HEK293 (cell line): ENCODE data around the gene PTPN3.

Source experiments
- CTCF ChIA-PET: fragments of 350-600 bp; formaldehyde crosslinking; extraction: SDS; loops from one replicate; lab custom pipeline; 2021; ENCODE audit warnings: antibody characterized with exemption; lab: Yijun Ruan, JAX
- POLR2A ChIA-PET: fragments of 300-600 bp; formaldehyde crosslinking; extraction: SDS; loops from one replicate; lab custom pipeline; 2020; ENCODE audit warnings: antibody characterized with exemption, inconsistent platforms; lab: Yijun Ruan, JAX
- H3K27ac ChIP-seq: fragments of 200-500 bp; sonication (Bioruptor generic); 2 replicates; pipeline ENCODE4 v1.5.1; 2014; ENCODE audit warnings: low read depth, low read length, control low read depth, inconsistent platforms; ENCODE audit errors: extremely low read depth
- H3K36me3 ChIP-seq, 2 experiments: fragments of 200-500 bp in 1 of 2; sonication (Bioruptor generic) in 1 of 2; 1 replicate in 1 of 2; 2 replicates in 1 of 2; pipeline ENCODE4 v1.5.1; 2014 to 2017; ENCODE audit warnings: inconsistent platforms in 2 of 2, low read length in 2 of 2; ENCODE audit not compliant: control insufficient read depth in 2 of 2, insufficient read depth in 1 of 2
- H3K4me1 ChIP-seq: fragments of 200-500 bp; sonication (Bioruptor generic); 2 replicates; pipeline ENCODE4 v1.5.1; 2014; ENCODE audit warnings: mild to moderate bottlenecking, low read length, inconsistent platforms; ENCODE audit not compliant: control insufficient read depth, insufficient read depth
- H3K4me3 ChIP-seq: 2 replicates; pipeline ENCODE4 v1.5.1; 2011; ENCODE audit warnings: low read depth, mild to moderate bottlenecking, control low read depth, low read length, moderate library complexity
- H3K9me3 ChIP-seq: fragments of 200-500 bp; sonication (Bioruptor generic); 2 replicates; pipeline ENCODE4 v1.5.1; 2014; ENCODE audit warnings: low read depth, low read length, inconsistent platforms; ENCODE audit not compliant: control insufficient read depth, insufficient read depth
- BCL6B ChIP-seq: fragments of 450-650 bp; formaldehyde crosslinking; IDR thresholded peaks from 2 replicates; pipeline ENCODE4 v1.5.1; 2017; ENCODE audit warnings: missing biosample characterization, missing genetic modification characterization
- GLIS1 ChIP-seq: fragments of 450-650 bp; formaldehyde crosslinking; IDR thresholded peaks from 2 replicates; pipeline ENCODE4 v1.5.1; 2016; ENCODE audit warnings: missing biosample characterization, missing genetic modification characterization
- WT1 ChIP-seq: fragments of 450-650 bp; formaldehyde crosslinking; IDR thresholded peaks from 2 replicates; pipeline ENCODE4 v1.5.1; 2016; ENCODE audit warnings: missing biosample characterization, missing genetic modification characterization
- YY1 ChIP-seq: fragments of 450-650 bp; formaldehyde crosslinking; IDR thresholded peaks from 2 replicates; pipeline ENCODE4 v1.5.1; 2018; ENCODE audit warnings: missing biosample characterization, missing genetic modification characterization
- ZBTB48 ChIP-seq: fragments of 450-650 bp; formaldehyde crosslinking; IDR thresholded peaks from 2 replicates; pipeline ENCODE4 v1.5.1; 2016; ENCODE audit warnings: missing biosample characterization, missing genetic modification characterization
- ZFP3 ChIP-seq: fragments of 450-650 bp; formaldehyde crosslinking; IDR thresholded peaks from 2 replicates; pipeline ENCODE4 v1.5.1; 2016; ENCODE audit warnings: low read depth, missing biosample characterization, missing genetic modification characterization
- ZFP37 ChIP-seq: fragments of 450-650 bp; formaldehyde crosslinking; IDR thresholded peaks from 2 replicates; pipeline ENCODE4 v1.5.1; 2016; ENCODE audit warnings: missing biosample characterization, missing genetic modification characterization
- ZNF175 ChIP-seq: fragments of 450-650 bp; formaldehyde crosslinking; IDR thresholded peaks from 2 replicates; pipeline ENCODE4 v1.5.1; 2016; ENCODE audit warnings: missing biosample characterization, missing genetic modification characterization
- ZNF26 ChIP-seq: fragments of 450-650 bp; formaldehyde crosslinking; IDR thresholded peaks from 2 replicates; pipeline ENCODE4 v1.5.1; 2016; ENCODE audit warnings: missing biosample characterization, missing genetic modification characterization
- ZNF302 ChIP-seq: fragments of 450-650 bp; formaldehyde crosslinking; IDR thresholded peaks from 2 replicates; pipeline ENCODE4 v1.5.1; 2016; ENCODE audit warnings: missing biosample characterization, missing genetic modification characterization, low read depth
- ZNF560 ChIP-seq: fragments of 450-650 bp; formaldehyde crosslinking; IDR thresholded peaks from 2 replicates; pipeline ENCODE4 v1.5.1; 2017; ENCODE audit warnings: missing biosample characterization, missing genetic modification characterization, borderline replicate concordance
- ZNF658 ChIP-seq: fragments of 450-650 bp; formaldehyde crosslinking; IDR thresholded peaks from 2 replicates; pipeline ENCODE4; 2016; ENCODE audit warnings: missing biosample characterization, missing genetic modification characterization
- ZNF701 ChIP-seq: fragments of 450-650 bp; formaldehyde crosslinking; IDR thresholded peaks from 2 replicates; pipeline ENCODE4 v1.5.1; 2016; ENCODE audit warnings: missing biosample characterization, missing genetic modification characterization
- ZNF792 ChIP-seq: fragments of 450-650 bp; formaldehyde crosslinking; IDR thresholded peaks from 2 replicates; pipeline ENCODE4 v1.5.1; 2016; ENCODE audit warnings: missing biosample characterization, missing genetic modification characterization
- TF ChIP-seq, protein P1 (sequence below): fragments of 450-650 bp; formaldehyde crosslinking; IDR thresholded peaks from 2 replicates; pipeline ENCODE4 v1.5.1; 2017; ENCODE audit warnings: missing biosample characterization, missing genetic modification characterization
- TF ChIP-seq, protein P2 (sequence below): fragments of 450-650 bp; formaldehyde crosslinking; IDR thresholded peaks from 2 replicates; pipeline ENCODE4 v1.5.1; 2016; ENCODE audit warnings: missing biosample characterization, missing genetic modification characterization
- TF ChIP-seq, protein P3 (sequence below): fragments of 450-650 bp; formaldehyde crosslinking; IDR thresholded peaks from 2 replicates; pipeline ENCODE4 v1.5.1; 2016; ENCODE audit warnings: missing biosample characterization, missing genetic modification characterization

The PTPN3 gene

DNA sequence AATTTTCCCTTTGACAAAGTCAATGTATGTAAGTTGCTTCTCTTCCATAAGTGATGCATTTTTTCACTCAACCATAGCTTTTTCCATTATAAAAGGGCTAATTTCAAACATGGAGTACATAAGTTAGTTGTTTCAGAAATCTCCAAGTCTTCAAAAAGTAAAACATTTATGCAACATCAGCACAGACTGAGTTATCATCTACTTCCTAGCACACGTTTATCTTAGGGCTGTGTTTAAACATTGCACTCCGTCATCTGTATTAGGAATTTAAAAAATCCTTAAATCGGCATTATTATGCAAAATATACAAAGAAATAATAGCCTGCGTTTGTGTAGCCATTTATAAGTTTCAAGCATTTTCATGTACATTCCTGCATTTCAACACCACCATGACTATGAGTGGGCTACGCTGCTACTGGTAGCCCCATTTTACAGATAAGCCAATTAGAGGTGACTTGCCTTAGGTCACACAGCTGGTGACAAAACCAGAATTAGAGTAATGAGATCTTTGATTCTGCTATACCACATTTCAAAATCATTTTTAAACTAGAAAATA is 43.4 kb downstream of the PTPN3 start (continued):
- TF ChIP-seq, protein P1, sequence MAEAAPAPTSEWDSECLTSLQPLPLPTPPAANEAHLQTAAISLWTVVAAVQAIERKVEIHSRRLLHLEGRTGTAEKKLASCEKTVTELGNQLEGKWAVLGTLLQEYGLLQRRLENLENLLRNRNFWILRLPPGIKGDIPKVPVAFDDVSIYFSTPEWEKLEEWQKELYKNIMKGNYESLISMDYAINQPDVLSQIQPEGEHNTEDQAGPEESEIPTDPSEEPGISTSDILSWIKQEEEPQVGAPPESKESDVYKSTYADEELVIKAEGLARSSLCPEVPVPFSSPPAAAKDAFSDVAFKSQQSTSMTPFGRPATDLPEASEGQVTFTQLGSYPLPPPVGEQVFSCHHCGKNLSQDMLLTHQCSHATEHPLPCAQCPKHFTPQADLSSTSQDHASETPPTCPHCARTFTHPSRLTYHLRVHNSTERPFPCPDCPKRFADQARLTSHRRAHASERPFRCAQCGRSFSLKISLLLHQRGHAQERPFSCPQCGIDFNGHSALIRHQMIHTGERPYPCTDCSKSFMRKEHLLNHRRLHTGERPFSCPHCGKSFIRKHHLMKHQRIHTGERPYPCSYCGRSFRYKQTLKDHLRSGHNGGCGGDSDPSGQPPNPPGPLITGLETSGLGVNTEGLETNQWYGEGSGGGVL, result no peak

DNA sequence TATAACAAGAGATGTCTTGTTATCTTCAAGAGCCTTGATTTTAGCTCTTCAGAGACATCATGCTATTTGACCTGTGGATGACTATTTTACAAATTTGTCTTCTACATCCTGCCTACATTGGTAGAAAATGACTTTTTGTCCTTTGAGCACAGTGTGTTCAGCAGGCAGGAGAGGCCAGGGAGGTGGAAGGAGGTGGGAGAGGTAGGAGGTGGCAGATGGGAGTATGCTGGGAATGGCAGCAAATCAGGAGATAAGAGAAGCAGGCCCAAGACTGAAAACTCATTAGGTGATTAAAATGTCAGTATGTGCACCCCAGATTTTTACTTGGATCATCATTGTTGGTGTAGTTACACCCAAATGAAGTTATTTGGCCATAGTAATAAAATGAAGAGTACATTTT is 44.1 kb downstream of the PTPN3 start:
- CTCF ChIA-PET, result interaction anchor here (0.6 to 3.9 kb wide), 6 partner anchors 12 to 434 kb away, joined by 3 to 19 read pairs (median 10); no protein-coding TSS in a partner anchor
- Histone ChIP-seq H3K4me1 (0 out of 2 replicates have a peak, but pooled peaks cover 3% of the 10 kb centered on the region), H3K9me3 (no peaks in the 10 kb centered on the region), H3K36me3 (peaks cover 0 to 20% of the 10 kb centered on the region in 2 experiments; a peak in 1 of 3 replicates), H3K4me3 (no peak overlapping the region), H3K27ac (no peak overlapping the region)
- POLR2A ChIA-PET, result interaction anchor here (0.6 to 0.7 kb wide), 3 partner anchors 47 to 657 kb away, joined by 3 to 4 read pairs (median 3); no protein-coding TSS in a partner anchor
- TF ChIP-seq, protein P2, sequence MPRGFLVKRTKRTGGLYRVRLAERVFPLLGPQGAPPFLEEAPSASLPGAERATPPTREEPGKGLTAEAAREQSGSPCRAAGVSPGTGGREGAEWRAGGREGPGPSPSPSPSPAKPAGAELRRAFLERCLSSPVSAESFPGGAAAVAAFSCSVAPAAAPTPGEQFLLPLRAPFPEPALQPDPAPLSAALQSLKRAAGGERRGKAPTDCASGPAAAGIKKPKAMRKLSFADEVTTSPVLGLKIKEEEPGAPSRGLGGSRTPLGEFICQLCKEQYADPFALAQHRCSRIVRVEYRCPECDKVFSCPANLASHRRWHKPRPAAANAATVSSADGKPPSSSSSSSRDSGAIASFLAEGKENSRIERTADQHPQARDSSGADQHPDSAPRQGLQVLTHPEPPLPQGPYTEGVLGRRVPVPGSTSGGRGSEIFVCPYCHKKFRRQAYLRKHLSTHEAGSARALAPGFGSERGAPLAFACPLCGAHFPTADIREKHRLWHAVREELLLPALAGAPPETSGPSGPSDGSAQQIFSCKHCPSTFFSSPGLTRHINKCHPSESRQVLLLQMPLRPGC (tag by site-specific recombination), result no peak
- TF ChIP-seq ZNF658 (tag by site-specific recombination) (no peak), ZBTB48 (tag by site-specific recombination) (no peak), ZFP37 (tag by site-specific recombination) (no peak), BCL6B (tag by site-specific recombination) (no peak), ZNF792 (tag by site-specific recombination) (no peak), ZNF175 (no peak), ZFP3 (tag by site-specific recombination) (no peak), ZNF701 (tag by site-specific recombination) (no peak), YY1 (tag by site-specific recombination) (no peak), ZNF302 (tag by site-specific recombination) (no peak), ZNF560 (tag by site-specific recombination) (no peak), ZNF26 (tag by site-specific recombination) (no peak)
- TF ChIP-seq, protein P3, sequence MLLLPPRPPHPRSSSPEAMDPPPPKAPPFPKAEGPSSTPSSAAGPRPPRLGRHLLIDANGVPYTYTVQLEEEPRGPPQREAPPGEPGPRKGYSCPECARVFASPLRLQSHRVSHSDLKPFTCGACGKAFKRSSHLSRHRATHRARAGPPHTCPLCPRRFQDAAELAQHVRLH (tag by site-specific recombination), result no peak

- ChIA-PET CTCF (interaction anchor here (0.6 to 3.9 kb wide), 6 partner anchors 12 to 121 kb away, joined by 3 to 19 read pairs (median 10); no protein-coding TSS in a partner anchor), POLR2A (interaction anchor here (0.6 to 0.7 kb wide), 3 partner anchors 47 to 658 kb away, joined by 3 to 4 read pairs (median 3); no protein-coding TSS in a partner anchor)
- TF ChIP-seq, protein P3 (tag by site-specific recombination), result no peak
- peak; percentile 16; the same call in 1 of the 2 replicates for TF ChIP-seq WT1
- peak; percentile 68 for TF ChIP-seq GLIS1 (tag by site-specific recombination)
- Histone ChIP-seq H3K36me3 (peaks cover 0 to 20% of the 10 kb centered on the region in 2 experiments; a peak in 1 of 3 replicates), H3K4me3 (no peak overlapping the region), H3K27ac (no peak overlapping the region), H3K9me3 (no peaks in the 10 kb centered on the region), H3K4me1 (0 out of 2 replicates have a peak, but pooled peaks cover 3% of the 10 kb centered on the region)
Observed at GRCh38 chr9:109453210-109453842, 44.8 kb downstream of the PTPN3 start.
